CD4-positive, alpha-beta T cell treated with Interleukin-17A for 1 hour (primary cell): ENCODE data around the gene FMR1.
A peak's percentile ranks its signal among the peaks of the same experiment; 100 is the strongest.

Experiments
- DNase-seq: peaks from one replicate; pipeline ENCODE4 v3.0.0-alpha.2; 2020

The FMR1 gene

DNA sequence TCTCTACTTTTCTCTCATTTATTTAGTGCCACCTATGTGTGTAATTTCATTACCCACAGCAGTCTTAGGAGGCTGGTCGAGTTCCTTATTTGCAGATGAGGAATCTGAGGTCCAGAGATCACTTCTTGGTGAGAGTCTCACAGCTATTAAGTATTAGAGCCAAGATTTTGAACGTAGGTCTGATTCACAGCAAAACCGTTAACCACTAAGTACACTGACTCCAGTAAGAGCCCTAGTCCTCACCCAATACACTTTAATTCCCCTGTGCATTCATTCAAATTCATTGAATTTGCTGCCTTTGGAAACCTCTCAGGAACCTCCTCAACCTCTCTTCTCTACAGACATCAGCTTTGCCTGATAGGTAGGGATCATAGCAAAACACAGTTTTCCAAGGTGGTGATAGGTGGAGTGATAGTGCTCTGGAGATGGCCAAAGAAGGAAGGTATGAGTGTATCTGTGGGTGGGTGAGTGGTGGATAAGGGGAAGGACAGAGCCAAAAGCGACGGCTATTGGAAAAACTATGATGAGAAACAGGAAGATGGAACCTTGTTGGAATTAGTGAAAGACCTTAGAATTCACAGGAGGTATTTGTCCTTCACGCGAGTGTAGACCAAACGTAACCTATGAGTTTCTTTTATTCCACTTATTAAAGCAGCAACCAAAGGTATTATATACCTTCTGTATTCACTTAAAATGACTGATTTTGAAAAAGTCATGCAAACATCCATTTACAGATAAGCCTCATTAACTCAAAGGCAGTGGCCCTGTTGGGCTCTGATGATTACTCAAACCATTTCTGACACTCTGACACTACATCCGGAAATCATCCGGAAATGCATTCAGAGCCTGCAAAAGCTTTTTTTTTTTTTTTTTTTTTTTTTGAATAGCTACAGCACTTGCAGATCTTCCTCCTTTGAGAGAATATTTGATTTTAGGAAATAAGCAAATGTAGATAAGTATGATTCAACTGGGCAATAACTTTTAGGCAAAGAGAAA, 6.3 kb downstream of the FMR1 start:
- DNase-seq, result peak; percentile 67

DNA sequence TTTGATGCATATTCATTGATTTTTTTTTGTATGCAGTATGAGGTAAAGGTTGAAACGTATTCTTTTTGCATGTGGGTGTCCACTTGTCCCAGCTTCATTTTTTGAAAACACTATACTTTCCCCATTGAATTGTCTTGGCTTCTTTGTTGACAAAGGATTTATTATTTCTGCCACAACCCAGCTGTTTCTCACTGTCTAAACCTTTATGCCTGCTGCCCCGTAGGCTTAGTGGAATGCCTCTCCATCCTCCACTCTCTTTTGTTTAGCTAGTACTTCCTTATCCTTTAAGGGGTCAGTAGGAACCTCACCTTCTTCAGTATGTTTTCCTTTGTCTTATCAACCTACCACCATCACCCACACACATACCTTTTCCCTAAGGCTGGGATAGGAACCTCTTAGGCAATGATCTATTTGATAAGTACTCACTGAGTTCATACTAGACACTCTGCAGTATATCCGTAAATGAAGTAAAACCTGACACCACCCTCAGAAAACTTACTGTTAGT, 8.5 kb downstream of the FMR1 start:
- DNase-seq, result no peak

DNA sequence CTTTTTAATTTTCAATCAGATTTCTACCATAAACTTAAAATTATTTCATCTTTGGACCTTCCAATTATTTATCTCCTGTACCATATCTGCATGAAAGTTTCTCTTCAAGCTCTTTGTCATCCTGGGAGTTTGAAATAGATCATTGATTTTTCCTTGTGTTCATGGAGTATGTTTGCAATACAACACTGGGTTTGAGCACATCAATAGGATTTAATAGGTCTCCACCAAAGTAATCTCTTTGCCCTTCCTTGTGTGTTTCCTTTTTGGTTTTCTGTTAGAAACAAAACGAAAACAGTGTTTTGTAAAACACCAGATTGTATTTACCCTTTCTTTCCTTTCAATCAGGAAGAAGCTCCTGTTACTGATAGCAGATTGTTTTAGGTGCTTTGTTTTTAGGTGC, 11.9 kb downstream of the FMR1 start:
- no peak for DNase-seq

DNA sequence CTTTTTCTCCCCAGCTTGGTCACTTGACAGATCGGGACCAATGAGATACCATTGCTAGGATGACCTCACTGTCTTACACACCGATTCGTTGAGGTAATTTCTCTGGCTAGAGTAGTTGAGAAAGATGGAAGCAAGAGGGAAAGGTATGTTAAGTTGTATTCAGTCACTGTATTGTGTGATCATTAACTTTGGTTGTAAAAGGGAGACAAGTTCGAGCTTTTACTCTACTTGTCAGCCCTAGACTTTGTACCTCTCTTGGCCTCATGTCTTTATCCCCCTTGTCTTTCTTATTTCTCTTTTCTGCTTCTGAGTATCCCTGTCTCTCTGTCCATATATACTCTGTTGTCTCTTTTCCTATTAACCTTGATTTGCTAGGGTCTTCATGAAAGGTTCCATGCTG, 15.5 kb downstream of the FMR1 start:
- no peak for DNase-seq

DNA sequence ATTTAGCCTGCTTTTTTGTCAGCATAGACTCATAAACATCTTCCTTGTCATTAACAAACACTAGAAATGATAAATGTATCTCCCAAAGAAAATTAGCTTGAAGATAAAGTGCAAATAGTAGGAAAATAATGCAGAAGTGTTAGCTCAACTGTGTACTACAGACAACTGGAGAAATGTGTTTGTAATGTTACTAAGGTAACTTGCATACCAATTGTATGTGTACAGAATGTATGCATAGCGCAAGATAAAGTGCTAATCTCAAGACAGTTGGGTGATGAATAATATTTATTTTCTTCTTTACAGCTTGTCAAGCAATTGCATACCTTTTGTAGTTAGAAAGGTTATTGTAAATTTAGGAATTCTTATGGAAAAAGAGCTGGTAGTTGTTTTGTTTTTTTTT, 22.1 kb downstream of the FMR1 start:
- DNase-seq, result no peak

DNA sequence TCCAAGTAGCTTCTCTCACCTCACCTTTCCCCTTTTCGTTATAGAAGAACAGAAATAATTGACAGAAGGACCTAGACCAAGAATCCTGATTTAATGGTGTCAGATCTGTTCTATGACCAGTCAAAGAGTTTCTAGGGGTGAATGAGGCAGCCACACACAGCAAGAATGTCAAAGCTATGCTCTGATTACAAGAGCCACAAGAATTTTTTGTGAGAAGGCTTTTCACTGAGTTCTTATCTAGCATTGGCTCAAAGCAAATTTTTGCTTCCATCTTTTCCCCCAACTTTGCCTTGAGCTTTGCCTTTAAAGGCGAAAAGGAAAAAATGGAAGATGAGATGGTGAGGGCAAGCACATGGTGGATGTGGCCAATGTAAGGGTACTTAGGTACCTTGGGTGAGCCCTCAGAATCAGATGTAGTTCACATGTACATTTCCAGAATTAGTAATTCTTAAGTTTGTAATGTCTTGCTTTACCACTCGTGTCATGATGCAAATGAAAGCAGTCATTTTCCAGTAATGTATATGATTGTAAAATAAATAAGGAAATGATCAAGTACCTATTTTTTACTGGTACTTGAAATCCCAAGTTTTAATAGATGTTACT, 23.5 kb downstream of the FMR1 start:
- DNase-seq, result no peak

DNA sequence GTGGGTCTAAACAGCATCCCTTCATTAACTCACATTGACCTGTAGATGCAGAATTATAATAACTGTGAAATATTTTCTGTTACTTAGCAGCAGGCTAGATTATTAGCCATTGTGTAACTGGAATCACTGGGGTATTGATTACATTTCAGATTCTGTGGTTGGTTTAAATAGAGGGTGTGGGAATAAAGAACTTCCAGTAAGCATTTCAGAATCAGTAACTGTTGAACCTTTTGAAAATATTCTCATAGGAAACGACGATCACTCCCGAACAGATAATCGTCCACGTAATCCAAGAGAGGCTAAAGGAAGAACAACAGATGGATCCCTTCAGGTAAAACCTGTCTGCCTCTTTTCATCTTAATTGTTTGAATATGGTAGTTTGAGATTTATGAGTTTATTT, 33.6 kb downstream of the FMR1 start:
- no peak for DNase-seq

DNA sequence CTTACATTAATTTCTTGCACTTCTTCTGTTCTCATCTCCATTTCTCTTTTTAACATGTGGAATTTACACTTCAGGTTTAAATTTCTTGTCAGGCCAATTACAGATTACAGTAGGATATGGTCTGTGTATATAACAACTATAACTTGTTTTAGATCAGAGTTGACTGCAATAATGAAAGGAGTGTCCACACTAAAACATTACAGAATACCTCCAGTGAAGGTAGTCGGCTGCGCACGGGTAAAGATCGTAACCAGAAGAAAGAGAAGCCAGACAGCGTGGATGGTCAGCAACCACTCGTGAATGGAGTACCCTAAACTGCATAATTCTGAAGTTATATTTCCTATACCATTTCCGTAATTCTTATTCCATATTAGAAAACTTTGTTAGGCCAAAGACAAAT, 36.8 kb downstream of the FMR1 start:
- DNase-seq, result no peak

DNA sequence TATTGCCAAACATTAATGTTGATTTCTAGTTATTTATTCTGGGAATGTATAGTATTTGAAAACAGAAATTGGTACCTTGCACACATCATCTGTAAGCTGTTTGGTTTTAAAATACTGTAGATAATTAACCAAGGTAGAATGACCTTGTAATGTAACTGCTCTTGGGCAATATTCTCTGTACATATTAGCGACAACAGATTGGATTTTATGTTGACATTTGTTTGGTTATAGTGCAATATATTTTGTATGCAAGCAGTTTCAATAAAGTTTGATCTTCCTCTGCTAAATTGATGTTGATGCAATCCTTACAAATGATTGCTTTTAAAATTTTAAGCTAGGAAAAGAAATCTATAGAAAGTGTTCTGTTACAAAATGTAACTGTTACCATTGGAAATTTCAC, 38.6 kb downstream of the FMR1 start:
- DNase-seq, result no peak

DNA sequence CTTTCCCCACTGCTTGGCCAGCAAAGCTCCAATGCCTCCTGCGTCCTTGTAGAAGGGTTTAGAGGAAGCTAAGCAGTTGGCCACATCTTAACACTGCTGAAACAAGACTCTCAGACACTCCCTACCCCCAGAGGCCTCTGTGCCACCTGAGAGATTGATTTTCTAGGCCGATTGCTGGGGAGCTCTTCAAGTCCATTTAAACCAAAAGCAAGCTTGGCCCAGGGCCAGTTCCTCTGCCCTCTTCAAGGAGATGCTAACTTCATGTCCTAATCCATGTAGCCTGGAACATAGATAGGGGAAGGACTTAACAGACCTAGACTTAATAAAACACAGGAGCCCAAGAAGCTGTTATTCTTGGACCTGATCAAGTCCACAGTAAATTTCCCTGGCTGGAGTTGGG, 42.3 kb downstream of the FMR1 start:
- no peak for DNase-seq

DNA sequence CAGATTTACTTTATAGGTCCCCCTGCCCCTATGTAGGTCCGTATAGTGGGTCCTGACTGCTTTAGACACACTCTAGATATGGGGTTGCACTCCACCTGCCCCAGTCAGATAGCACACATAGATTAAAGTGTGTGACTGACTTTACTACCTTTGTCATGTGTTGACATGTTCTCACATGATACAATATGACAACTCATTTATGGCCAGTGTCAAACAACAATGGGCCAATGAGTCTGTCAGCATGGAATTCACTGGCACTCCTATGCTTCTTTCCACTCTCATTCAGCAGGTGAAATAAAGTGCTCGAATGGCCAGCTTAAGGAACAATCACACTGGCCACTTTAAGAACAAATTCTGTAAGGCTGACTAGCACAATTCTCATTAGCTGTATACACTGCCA, 45.6 kb downstream of the FMR1 start:
- DNase-seq, result no peak

DNA sequence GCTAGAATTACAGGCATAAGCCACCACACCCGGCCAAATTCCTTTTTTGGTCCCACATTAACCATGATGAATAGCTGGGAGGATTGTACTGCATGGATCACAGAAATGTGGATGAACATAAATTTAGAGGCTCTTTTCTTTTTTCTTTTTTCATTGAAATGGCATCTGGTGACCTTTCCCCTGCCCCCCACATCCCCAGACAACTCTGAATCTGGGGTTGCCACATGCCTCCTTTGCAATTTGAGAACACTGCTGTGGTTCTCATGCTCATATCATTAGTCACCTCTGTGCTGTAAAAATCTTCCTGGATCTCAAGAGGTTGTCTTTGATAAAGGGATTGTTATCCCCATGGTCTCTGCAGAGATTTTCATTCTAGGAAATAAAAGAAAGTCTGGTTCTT, 46.6 kb downstream of the FMR1 start:
- DNase-seq, result no peak

DNA sequence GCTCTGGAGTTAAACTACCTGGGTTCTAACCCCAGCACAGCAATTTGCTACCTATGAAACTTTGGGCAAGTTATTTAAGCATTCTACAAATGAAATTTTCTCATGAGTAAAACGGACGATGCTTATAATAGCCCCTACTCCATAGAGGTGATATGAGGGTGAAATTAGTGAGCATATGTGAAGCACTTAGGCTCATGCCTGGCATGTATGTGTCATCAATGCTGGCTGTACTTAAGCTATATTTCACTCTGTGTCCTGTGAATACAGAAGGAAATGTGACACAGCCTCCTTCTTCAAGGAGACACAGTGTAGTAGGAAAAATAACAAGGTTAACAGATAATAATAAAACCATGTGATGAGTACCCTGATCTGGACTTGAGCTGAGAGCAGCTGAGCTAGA, 49.0 kb downstream of the FMR1 start:
- DNase-seq, result no peak

DNA sequence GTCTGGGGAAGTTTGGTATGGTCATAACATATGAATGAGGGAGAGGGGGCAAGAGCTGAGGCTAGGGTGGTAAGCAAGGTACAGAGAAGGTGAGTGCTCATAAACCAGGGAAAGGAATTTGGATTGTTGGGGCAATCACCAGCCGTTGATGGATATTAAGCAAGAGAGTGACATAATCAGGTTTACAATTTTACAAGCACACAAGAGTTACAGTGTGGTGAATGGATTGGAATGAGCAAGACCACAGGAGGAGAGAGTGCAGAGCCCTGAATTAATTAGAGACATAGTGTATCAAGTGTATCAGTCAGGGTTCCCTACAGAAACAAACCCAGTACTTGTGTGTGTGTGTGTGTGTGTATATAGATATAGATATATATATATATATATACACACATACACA, 50.8 kb downstream of the FMR1 start:
- no peak for DNase-seq

DNA sequence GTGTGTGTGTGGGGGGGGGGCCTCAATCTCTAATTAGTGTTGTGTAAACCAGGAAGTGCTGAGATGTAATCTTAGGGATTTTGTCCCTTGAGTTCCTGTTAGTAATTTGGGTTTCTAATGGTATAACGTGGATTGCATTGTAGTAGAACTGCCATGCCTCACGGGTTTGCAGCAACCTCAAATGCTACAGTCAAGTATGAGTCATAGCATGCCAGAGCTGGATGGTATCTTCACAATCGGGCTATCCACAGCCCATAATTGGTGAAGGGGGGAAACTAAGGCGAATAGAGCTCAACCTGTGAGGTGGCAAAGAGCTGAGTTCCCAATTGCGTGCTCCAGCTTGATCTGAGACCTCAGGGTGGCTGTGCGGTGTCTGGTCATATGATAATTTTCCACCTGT, 67.2 kb downstream of the FMR1 start:
- no peak for DNase-seq

DNA sequence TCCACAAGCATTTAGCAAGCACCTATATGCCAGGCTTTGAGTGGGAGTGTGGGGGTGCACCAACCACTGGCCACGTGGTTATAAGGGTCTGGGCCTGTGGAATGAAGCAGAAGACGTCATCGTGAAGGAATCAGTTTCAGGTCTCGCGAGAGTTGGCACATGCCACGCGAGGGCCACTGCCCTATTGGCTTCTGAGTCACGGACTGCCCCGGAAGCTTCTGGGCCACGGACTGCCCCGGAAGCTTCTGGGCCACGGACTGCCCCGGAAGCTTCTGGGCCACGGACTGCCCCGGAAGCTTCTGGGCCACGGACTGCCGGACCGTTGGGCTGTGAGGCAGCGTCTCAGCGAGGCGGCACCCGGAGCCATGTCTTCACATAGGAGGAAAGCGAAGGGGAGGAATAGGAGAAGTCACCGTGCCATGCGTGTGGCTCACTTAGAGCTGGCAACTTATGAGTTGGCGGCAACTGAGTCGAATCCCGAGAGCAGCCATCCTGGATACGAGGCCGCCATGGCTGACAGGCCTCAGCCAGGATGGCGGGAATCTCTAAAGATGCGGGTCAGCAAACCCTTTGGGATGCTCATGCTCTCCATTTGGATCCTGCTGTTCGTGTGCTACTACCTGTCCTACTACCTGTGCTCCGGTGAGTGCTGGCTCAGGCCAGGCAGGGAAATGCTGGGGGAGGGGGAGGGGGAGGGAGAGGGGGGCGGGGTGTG, 69.5 kb downstream of the FMR1 start, which contains the start of gene FMR1NB:
Gene FMR1NB (plus strand): TSS at position 300 of the 715 bp plus-strand sequence. CDS start 66 bp downstream, at position 366.
- no peak for DNase-seq
